SK-N-SH treated with all-trans-retinoic acid at 6 μM for 48 hours (cell line): ENCODE results near the gene MECR.
"Not testable (repeated sequence)": the region's sequence is repeated elsewhere in the genome, so short reads cannot be mapped to it uniquely, and the experiment has no call there.

ENCODE experiments used
- ATAC-seq: fragments of 200-7000 bp; cut with Tn5 transposase; 3 replicates; pipeline ENCODE4 v1.9.1; 2020; ENCODE audit warnings: mild to moderate bottlenecking, moderate library complexity
- ARNTL ChIP-seq: fragments of 450-650 bp; formaldehyde crosslinking; IDR thresholded peaks from 2 replicates; pipeline ENCODE4 v1.5.0; 2020; ENCODE audit warnings: low read depth, mild to moderate bottlenecking, moderate library complexity, borderline replicate concordance
- BACH2 ChIP-seq: fragments of 250-450 bp; sonication (Bioruptor Pico); IDR thresholded peaks from 2 replicates; pipeline ENCODE4 v1.9.0; 2021; ENCODE audit warnings: mild to moderate bottlenecking, borderline replicate concordance
- CSDC2 ChIP-seq: fragments of 250-450 bp; sonication (Bioruptor Pico); IDR thresholded peaks from 2 replicates; pipeline ENCODE4 v1.5.0; 2020; ENCODE audit warnings: mild to moderate bottlenecking, moderate library complexity
- CSRNP3 ChIP-seq: fragments of 250-450 bp; sonication (Bioruptor Pico); IDR thresholded peaks from 2 replicates; pipeline ENCODE4 v1.5.1; 2021; ENCODE audit warnings: mild to moderate bottlenecking, moderate library complexity
- ESRRG ChIP-seq: fragments of 250-450 bp; sonication (Bioruptor Pico); IDR thresholded peaks from 2 replicates; pipeline ENCODE4 v1.6.1; 2021; ENCODE audit warnings: mild to moderate bottlenecking
- ISL1 ChIP-seq: fragments of 250-450 bp; sonication (Bioruptor Pico); IDR thresholded peaks from 2 replicates; pipeline ENCODE4 v2.1.2; 2022; ENCODE audit warnings: mild to moderate bottlenecking, moderate library complexity
- OSR1 ChIP-seq: fragments of 250-450 bp; sonication (Bioruptor Pico); IDR thresholded peaks from 2 replicates; pipeline ENCODE4 v1.8.0; 2022; ENCODE audit warnings: moderate library complexity, mild to moderate bottlenecking, inconsistent platforms
- PATZ1 ChIP-seq: fragments of 250-450 bp; sonication (Bioruptor Pico); IDR thresholded peaks from 2 replicates; pipeline ENCODE4 v1.8.0; 2020; ENCODE audit warnings: mild to moderate bottlenecking, moderate library complexity, borderline replicate concordance
- POU6F1 ChIP-seq: fragments of 250-450 bp; sonication (Bioruptor Pico); IDR thresholded peaks from 2 replicates; pipeline ENCODE4 v1.8.0; 2021; ENCODE audit warnings: low read depth, mild to moderate bottlenecking, moderate library complexity, borderline replicate concordance
- PPARA ChIP-seq: fragments of 250-450 bp; sonication (Bioruptor Pico); IDR thresholded peaks from 2 replicates; pipeline ENCODE4 v1.5.0; 2020; ENCODE audit warnings: mild to moderate bottlenecking, borderline replicate concordance
- SNAI2 ChIP-seq: fragments of 250-450 bp; sonication (Bioruptor Pico); IDR thresholded peaks from 2 replicates; pipeline ENCODE4 v1.5.0; 2020; ENCODE audit warnings: mild to moderate bottlenecking, moderate library complexity
- TSHZ2 ChIP-seq: fragments of 250-450 bp; sonication (Bioruptor Pico); IDR thresholded peaks from 2 replicates; pipeline ENCODE4 v1.5.0; 2020; ENCODE audit warnings: mild to moderate bottlenecking, moderate library complexity
- ZC3H10 ChIP-seq: fragments of 250-450 bp; sonication (Bioruptor Pico); IDR thresholded peaks from 2 replicates; pipeline ENCODE4 v1.5.1; 2021; ENCODE audit warnings: mild to moderate bottlenecking, moderate library complexity
- ZFP3 ChIP-seq: fragments of 250-450 bp; sonication (Bioruptor Pico); IDR thresholded peaks from 2 replicates; pipeline ENCODE4 v1.5.0; 2020; ENCODE audit warnings: mild to moderate bottlenecking, moderate library complexity
- ZFP30 ChIP-seq: fragments of 450-650 bp; formaldehyde crosslinking; IDR thresholded peaks from 2 replicates; pipeline ENCODE4 v1.5.0; 2022; ENCODE audit warnings: mild to moderate bottlenecking, moderate library complexity
- ZNF565 ChIP-seq: fragments of 450-650 bp; formaldehyde crosslinking; conservative IDR thresholded peaks from 2 replicates; pipeline ENCODE4 v1.5.0; 2020; ENCODE audit warnings: low read depth, mild to moderate bottlenecking, moderate library complexity
- ZNF70 ChIP-seq: fragments of 450-650 bp; formaldehyde crosslinking; IDR thresholded peaks from 2 replicates; pipeline ENCODE4 v1.5.0; 2020; ENCODE audit warnings: mild to moderate bottlenecking, moderate library complexity
- ZNF8 ChIP-seq: fragments of 450-650 bp; formaldehyde crosslinking; IDR thresholded peaks from 2 replicates; pipeline ENCODE4 v1.5.0; 2020; ENCODE audit warnings: mild to moderate bottlenecking, moderate library complexity

MECR gene

GRCh38 chr1:29222686-29223085, 8.0 kb downstream of the MECR start:
- TF ChIP-seq ZNF8 (no peak), CSRNP3 (CRISPR knock-in tag) (no peak), POU6F1 (CRISPR knock-in tag) (no peak), OSR1 (no peak), ZC3H10 (CRISPR knock-in tag) (no peak), ESRRG (no peak), PPARA (CRISPR knock-in tag) (no peak), BACH2 (CRISPR knock-in tag) (no peak), ZFP30 (CRISPR knock-in tag) (no peak), ZNF70 (CRISPR knock-in tag) (no peak), ARNTL (CRISPR knock-in tag) (no peak), ISL1 (CRISPR knock-in tag) (no peak), ZNF565 (no peak), ZFP3 (CRISPR knock-in tag) (no peak), CSDC2 (CRISPR knock-in tag) (no peak), PATZ1 (CRISPR knock-in tag) (no peak)
- no peak for ATAC-seq

GRCh38 chr1:29222260-29222659, 8.5 kb downstream of the MECR start:
- not testable (repeated sequence) for ATAC-seq

GRCh38 chr1:29221296-29221695, 9.4 kb downstream of the MECR start:
- ATAC-seq = no peak

More at GRCh38 chr1:29221296-29221695, 9.4 kb downstream of the MECR start:
- no peak for TF ChIP-seq ARNTL (CRISPR knock-in tag)
- no peak for TF ChIP-seq SNAI2 (CRISPR knock-in tag)
- no peak for TF ChIP-seq POU6F1 (CRISPR knock-in tag)
- TF ChIP-seq ESRRG = no peak
- no peak for TF ChIP-seq BACH2 (CRISPR knock-in tag)
- no peak for TF ChIP-seq ZNF8
- no peak for TF ChIP-seq OSR1
- no peak for TF ChIP-seq ZNF70 (CRISPR knock-in tag)
- no peak for TF ChIP-seq TSHZ2
- TF ChIP-seq CSRNP3 (CRISPR knock-in tag) = no peak
- no peak for TF ChIP-seq ZFP30 (CRISPR knock-in tag)
